Liver (tissue), 9 donors: ENCODE results near the gene AGTPBP1. TPM values are rescaled to one million over a fixed set of nuclear protein-coding genes. Genes with fewer than 3 reads are reported as not detected.

ENCODE experiments used
- DNase-seq: peaks from one replicate; pipeline ENCODE4 v3.0.0-alpha.2; 2017; ENCODE audit warnings: low spot score
- H3K27ac ChIP-seq, 2 donors: one replicate each; pipeline ENCODE4 v1.7.0; 2013; ENCODE audit warnings: inconsistent platforms in 2 of 2, low read length in 2 of 2, control low read depth in 1 of 2, low read depth in 1 of 2, mild to moderate bottlenecking in 1 of 2
- H3K27me3 ChIP-seq, 4 donors: one replicate each; pipeline versions ENCODE4 v1.6.1 to v1.7.0; 2013; ENCODE audit warnings: low read length in 3 of 4, inconsistent platforms in 1 of 4, mild to moderate bottlenecking in 1 of 4, moderate library complexity in 1 of 4; ENCODE audit not compliant: control insufficient read depth in 4 of 4, insufficient read depth in 4 of 4
- H3K36me3 ChIP-seq, 4 donors: one replicate each; pipeline versions ENCODE4 v1.6.1 to v1.7.0; 2013; ENCODE audit warnings: low read length in 3 of 4, mild to moderate bottlenecking in 3 of 4, low read depth in 1 of 4, moderate library complexity in 1 of 4; ENCODE audit not compliant: control insufficient read depth in 4 of 4, insufficient read depth in 3 of 4
- H3K4me1 ChIP-seq, 4 donors: one replicate each; pipeline versions ENCODE4 v1.6.1 to v1.7.0; 2013; ENCODE audit warnings: low read length in 3 of 4, mild to moderate bottlenecking in 3 of 4, moderate library complexity in 1 of 4; ENCODE audit not compliant: control insufficient read depth in 4 of 4, insufficient read depth in 4 of 4
- H3K4me3 ChIP-seq, 3 donors: one replicate each; pipeline versions ENCODE4 v1.6.1 to v1.7.0; 2013; ENCODE audit warnings: low read length in 3 of 3, control low read depth in 1 of 3, low read depth in 1 of 3, mild to moderate bottlenecking in 1 of 3
- H3K9ac ChIP-seq, 2 donors: one replicate each; pipeline ENCODE4 v1.7.0; 2013; ENCODE audit warnings: low read length in 2 of 2, mild to moderate bottlenecking in 2 of 2, moderate library complexity in 2 of 2, control low read depth in 1 of 2, low read depth in 1 of 2
- H3K9me3 ChIP-seq, 4 donors: one replicate each; pipeline versions ENCODE4 v1.6.1 to v1.7.0; 2013; ENCODE audit warnings: low read length in 3 of 4; ENCODE audit not compliant: control insufficient read depth in 4 of 4
- ATF3 ChIP-seq: IDR thresholded peaks from 2 replicates; pipeline ENCODE4 v1.6.1; 2016; ENCODE audit warnings: antibody characterized with exemption
- EGR1 ChIP-seq, 2 donors: IDR thresholded peaks; 2 replicates each; pipeline ENCODE4 v1.6.1; 2016 to 2018; ENCODE audit warnings: antibody characterized with exemption in 2 of 2, low read depth in 2 of 2
- FOXA1 ChIP-seq: IDR thresholded peaks from 2 replicates; pipeline ENCODE4 v1.6.1; 2016; ENCODE audit warnings: antibody characterized with exemption
- FOXA2 ChIP-seq: IDR thresholded peaks from 2 replicates; pipeline ENCODE4 v1.6.1; 2016; ENCODE audit warnings: antibody characterized with exemption
- GABPA ChIP-seq, 2 donors: IDR thresholded peaks in 1 of 2; conservative IDR thresholded peaks in 1 of 2; 2 replicates each; pipeline ENCODE4 v1.6.1; 2016; ENCODE audit warnings: antibody characterized with exemption in 2 of 2, mild to moderate bottlenecking in 1 of 2, moderate library complexity in 1 of 2
- HNF4A ChIP-seq, 2 donors: conservative IDR thresholded peaks; 2 replicates each; pipeline ENCODE4 v1.6.1; 2016; ENCODE audit warnings: antibody characterized with exemption in 2 of 2, mild to moderate bottlenecking in 2 of 2
- MAX ChIP-seq: IDR thresholded peaks from 2 replicates; pipeline ENCODE4 v1.6.1; 2016; ENCODE audit warnings: antibody characterized with exemption
- NR2F2 ChIP-seq: IDR thresholded peaks from 2 replicates; pipeline ENCODE4 v1.6.1; 2016; ENCODE audit warnings: antibody characterized with exemption
- RAD21 ChIP-seq, 2 donors: IDR thresholded peaks; 2 replicates each; pipeline ENCODE4 v1.6.1; 2016; ENCODE audit warnings: antibody characterized with exemption in 2 of 2, mild to moderate bottlenecking in 2 of 2
- REST ChIP-seq: IDR thresholded peaks from 2 replicates; pipeline ENCODE4 v1.6.1; 2016; ENCODE audit warnings: antibody characterized with exemption, mild to moderate bottlenecking
- RXRA ChIP-seq, 2 donors: IDR thresholded peaks; 2 replicates each; pipeline ENCODE4 v1.6.1; 2017 to 2018; ENCODE audit warnings: antibody characterized with exemption in 2 of 2, mild to moderate bottlenecking in 1 of 2
- SP1 ChIP-seq: IDR thresholded peaks from 2 replicates; pipeline ENCODE4 v1.6.1; 2018; ENCODE audit warnings: antibody characterized with exemption, mild to moderate bottlenecking
- TAF1 ChIP-seq: conservative IDR thresholded peaks from 2 replicates; pipeline ENCODE4 v1.6.1; 2016; ENCODE audit warnings: antibody characterized with exemption, mild to moderate bottlenecking
- YY1 ChIP-seq: IDR thresholded peaks from 2 replicates; pipeline ENCODE4 v1.6.1; 2016; ENCODE audit warnings: antibody characterized with exemption, mild to moderate bottlenecking
- WGBS: extraction: QIAGEN DNeasy Blood & Tissue Kit; methylation state at CpG from one replicate; pipeline ENCODE4 v1.1.7; 2013; 5-methylcytosine and 5-hydroxymethylcytosine counted together
- polyA plus RNA-seq, 2 donors: library from polyadenylated mRNA; stranded (reverse) in 1 of 2; unstranded in 1 of 2; fragments of 200-250 nt in 1 of 2; fragments of >200 nt in 1 of 2; fragmentation: Nextera tagmentation in 1 of 2; extraction: Ambion mirVana in 1 of 2; gene quantifications; one replicate each; pipeline versions ENCODE4 v1.2.1 to v1.2.3, GENCODE V29; 2013 to 2015
- total RNA-seq, 2 donors: library from RNA; depleted of rRNA; stranded (reverse); fragments of >200 nt; gene quantifications; one replicate each; pipeline ENCODE4 v1.2.3, GENCODE V29; 2014
- TF ChIP-seq, protein P1 (sequence below): fragments of 150-350 bp; IDR thresholded peaks from 2 replicates; pipeline ENCODE4 v1.5.1; 2017; ENCODE audit warnings: improper control_type of control experiment, low read depth, low read length; ENCODE audit not compliant: missing input control
- TF ChIP-seq, protein P2 (sequence below): IDR thresholded peaks from 2 replicates; pipeline ENCODE4 v1.6.1; 2016; ENCODE audit warnings: antibody characterized with exemption
- donor health status: healthy.
- donor health status: healthy.
- donor health status: healthy.
- donor health status: healthy.
- donor health status: healthy.

Gene AGTPBP1
- total and polyA plus RNA-seq, 4 donors, result 2.1 to 14.4 (median 5.7) TPM

- no peaks in the 10 kb centered on the region for H3K4me1 ChIP-seq
Observed at GRCh38 chr9:85501882-85502281, 239.9 kb downstream of the AGTPBP1 start.

More at GRCh38 chr9:85501882-85502281, 239.9 kb downstream of the AGTPBP1 start:
- Histone ChIP-seq H3K9me3 (peaks cover 0 to 12% (median 2%) of the 10 kb centered on the region in 4 donors), H3K9ac (no peak overlapping the region), H3K36me3 (no peaks in the 10 kb centered on the region), H3K4me3 (no peak overlapping the region), H3K27me3 (no peaks in the 10 kb centered on the region), H3K27ac (no peak overlapping the region)
- DNase-seq, result no peak
- TF ChIP-seq HNF4A (conservative IDR thresholded peaks at IDR 0.05) (no peak), FOXA1 (no peak), ATF3 (no peak), RAD21 (IDR thresholded peaks at IDR 0.05) (no peak), NR2F2 (no peak), SP1 (no peak), YY1 (no peak), GABPA (IDR thresholded peaks at IDR 0.05 in 1 of 2, conservative IDR thresholded peaks at IDR 0.05 in 1 of 2) (no peak), MAX (no peak), TAF1 (no peak), REST (no peak), FOXA2 (no peak), RXRA (IDR thresholded peaks at IDR 0.05) (no peak), EGR1 (IDR thresholded peaks at IDR 0.05; ENCODE audit: low read depth in 2 of 2) (no peak)
- TF ChIP-seq, protein P1, sequence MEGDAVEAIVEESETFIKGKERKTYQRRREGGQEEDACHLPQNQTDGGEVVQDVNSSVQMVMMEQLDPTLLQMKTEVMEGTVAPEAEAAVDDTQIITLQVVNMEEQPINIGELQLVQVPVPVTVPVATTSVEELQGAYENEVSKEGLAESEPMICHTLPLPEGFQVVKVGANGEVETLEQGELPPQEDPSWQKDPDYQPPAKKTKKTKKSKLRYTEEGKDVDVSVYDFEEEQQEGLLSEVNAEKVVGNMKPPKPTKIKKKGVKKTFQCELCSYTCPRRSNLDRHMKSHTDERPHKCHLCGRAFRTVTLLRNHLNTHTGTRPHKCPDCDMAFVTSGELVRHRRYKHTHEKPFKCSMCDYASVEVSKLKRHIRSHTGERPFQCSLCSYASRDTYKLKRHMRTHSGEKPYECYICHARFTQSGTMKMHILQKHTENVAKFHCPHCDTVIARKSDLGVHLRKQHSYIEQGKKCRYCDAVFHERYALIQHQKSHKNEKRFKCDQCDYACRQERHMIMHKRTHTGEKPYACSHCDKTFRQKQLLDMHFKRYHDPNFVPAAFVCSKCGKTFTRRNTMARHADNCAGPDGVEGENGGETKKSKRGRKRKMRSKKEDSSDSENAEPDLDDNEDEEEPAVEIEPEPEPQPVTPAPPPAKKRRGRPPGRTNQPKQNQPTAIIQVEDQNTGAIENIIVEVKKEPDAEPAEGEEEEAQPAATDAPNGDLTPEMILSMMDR, result no peak
- TF ChIP-seq, protein P2, sequence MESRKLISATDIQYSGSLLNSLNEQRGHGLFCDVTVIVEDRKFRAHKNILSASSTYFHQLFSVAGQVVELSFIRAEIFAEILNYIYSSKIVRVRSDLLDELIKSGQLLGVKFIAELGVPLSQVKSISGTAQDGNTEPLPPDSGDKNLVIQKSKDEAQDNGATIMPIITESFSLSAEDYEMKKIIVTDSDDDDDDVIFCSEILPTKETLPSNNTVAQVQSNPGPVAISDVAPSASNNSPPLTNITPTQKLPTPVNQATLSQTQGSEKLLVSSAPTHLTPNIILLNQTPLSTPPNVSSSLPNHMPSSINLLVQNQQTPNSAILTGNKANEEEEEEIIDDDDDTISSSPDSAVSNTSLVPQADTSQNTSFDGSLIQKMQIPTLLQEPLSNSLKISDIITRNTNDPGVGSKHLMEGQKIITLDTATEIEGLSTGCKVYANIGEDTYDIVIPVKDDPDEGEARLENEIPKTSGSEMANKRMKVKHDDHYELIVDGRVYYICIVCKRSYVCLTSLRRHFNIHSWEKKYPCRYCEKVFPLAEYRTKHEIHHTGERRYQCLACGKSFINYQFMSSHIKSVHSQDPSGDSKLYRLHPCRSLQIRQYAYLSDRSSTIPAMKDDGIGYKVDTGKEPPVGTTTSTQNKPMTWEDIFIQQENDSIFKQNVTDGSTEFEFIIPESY, result no peak
- 96% methylated on average over 1 of the region's 1 CpG for WGBS
